GM12892 (cell line): ENCODE data around the gene HOXC5.

Experiments
- POLR2A ChIP-seq: IDR thresholded peaks from 2 replicates; pipeline ENCODE4 v1.6.1; 2011; ENCODE audit warnings: low read depth, low read length, control low read depth
- TAF1 ChIP-seq: IDR thresholded peaks from 2 replicates; pipeline ENCODE4 v1.6.1; 2011; ENCODE audit warnings: low read depth, mild to moderate bottlenecking, control low read depth, low read length, borderline replicate concordance

DNA sequence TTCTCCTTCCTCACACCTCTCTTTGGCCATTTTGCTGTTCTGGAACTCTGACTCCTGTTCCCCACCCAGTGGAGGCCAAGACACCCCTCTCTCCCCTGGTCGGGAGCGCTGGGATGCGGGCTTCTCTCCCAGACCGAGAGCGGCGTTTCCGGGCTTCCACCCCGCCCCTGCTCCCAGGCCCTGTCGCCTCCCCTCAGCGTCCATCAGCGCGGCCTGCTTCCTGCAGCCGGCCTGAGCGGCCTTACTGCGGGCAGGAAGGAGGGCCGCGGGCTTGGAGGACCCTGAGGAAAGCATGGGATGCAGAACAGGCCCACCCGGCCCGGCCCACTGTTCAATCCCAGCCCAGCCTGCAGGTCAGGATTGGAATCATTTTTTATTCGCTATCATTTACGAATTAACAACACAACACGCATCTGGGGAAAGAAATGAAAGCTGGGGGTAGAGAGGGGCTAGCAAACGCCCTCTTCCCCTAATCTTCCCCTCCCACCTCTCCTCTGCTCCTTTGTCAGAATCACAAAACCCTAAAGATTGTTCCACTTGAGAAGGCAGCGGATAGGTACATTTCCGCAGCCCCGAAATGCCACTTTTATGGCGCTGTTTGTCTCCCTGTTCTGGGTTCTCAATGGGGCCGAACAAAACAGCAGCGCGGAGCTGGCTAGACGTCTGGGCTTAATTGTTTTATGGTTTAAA, 27.9 kb upstream of the HOXC5 start:
- TF ChIP-seq POLR2A (no peak), TAF1 (no peak)
